ENCODE results near the gene MAP7D2. TPM values are rescaled to one million over a fixed set of nuclear protein-coding genes. Genes with fewer than 3 reads are reported as not detected.

The MAP7D2 gene
- total RNA-seq, 4 donors from 2014 or later = 2.1 to 4.4 (median 2.2) TPM; not detected in 1

DNA sequence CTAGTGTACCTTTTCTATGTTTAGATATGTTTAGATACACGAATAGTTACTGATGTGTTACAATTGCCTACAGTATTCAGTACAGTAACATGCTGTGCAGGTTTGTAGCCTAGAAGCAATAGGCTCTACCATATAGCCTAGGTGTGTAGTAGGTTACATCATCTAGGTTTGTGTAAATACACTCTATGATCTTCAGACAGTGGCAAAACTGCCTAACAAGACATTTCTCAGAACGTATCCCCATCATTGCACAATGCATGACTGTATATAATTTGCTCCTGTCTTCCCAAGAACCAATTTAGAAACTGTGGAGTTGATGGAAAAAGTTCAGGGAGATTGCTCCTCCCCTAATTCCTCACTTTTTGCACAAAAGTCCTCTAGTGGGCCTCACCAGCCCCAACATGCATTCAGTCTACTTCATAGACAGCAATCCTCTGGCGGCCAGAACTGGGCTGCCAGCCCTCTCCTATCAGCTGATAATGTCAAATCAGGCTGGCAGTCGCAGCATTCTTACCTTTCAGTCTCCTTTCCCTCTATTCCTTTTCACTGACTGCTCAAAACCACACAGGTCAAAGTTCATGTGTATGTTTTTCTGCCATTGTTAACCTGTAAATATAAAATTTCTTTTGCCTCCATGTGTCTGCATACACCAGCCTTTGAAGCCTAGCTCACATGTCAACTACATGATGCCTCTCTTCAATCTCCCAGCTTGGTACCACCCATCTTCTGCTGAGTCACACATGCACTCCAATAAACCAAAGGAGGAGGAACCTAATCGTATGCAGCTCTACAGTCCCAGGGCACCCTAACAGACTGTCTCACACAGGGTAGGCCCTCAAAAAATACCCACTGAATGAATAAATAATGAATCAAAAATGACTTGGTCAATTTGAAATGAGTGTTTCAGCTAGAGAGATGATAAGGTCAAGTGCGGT, 157.9 kb downstream of the MAP7D2 start:
- no peak for DNase-seq
- whole genome bisulfite sequencing, 2 donors (ENCODE audit: low coverage in 1 of 2) = 60 to 66% methylated on average over 1 to 6 of the region's 6 CpGs
- intact Hi-C loops (cut with DNase I; ENCODE audit: low total_unique reads) = no loop called here
- in situ Hi-C loops (cut with MboI; ENCODE audit: low pct_ligation_motif_present in 1 of 4, low pct_unique_long_range_greater_than_20kb in 1 of 4, low sequenced_read_pairs in 3 of 4) = no loop called here
- Histone ChIP-seq H3K4me3 (no peak overlapping the region), H3K9me3 (no peaks in the 10 kb centered on the region), H3K36me3 (no peaks in the 10 kb centered on the region), H3K27me3 (no peaks in the 10 kb centered on the region), H3K27ac (no peak overlapping the region), H3K4me1 (no peaks in the 10 kb centered on the region)
- TF ChIP-seq EP300 (IDR thresholded peaks at IDR 0.05; ENCODE audit: low read depth) (no peak), POLR2A (IDR thresholded peaks at IDR 0.05) (no peak), POLR2AphosphoS5 (IDR thresholded peaks at IDR 0.05) (no peak)

GRCh38 chrX:19956923-19957322, 159.8 kb downstream of the MAP7D2 start:
- in situ Hi-C loops (cut with MboI; ENCODE audit: low pct_ligation_motif_present in 1 of 4, low pct_unique_long_range_greater_than_20kb in 1 of 4, low sequenced_read_pairs in 3 of 4) (no loop called here), intact Hi-C loops (cut with DNase I; ENCODE audit: low total_unique reads) (no loop called here)
- Histone ChIP-seq H3K4me3 (no peak overlapping the region), H3K9me3 (no peaks in the 10 kb centered on the region), H3K36me3 (no peaks in the 10 kb centered on the region), H3K27me3 (no peaks in the 10 kb centered on the region), H3K27ac (no peak overlapping the region), H3K4me1 (no peaks in the 10 kb centered on the region)
- no peak for TF ChIP-seq POLR2AphosphoS5 (IDR thresholded peaks at IDR 0.05)
- TF ChIP-seq EP300 (IDR thresholded peaks at IDR 0.05; ENCODE audit: low read depth) = no peak
- no peak for TF ChIP-seq CTCF (IDR thresholded peaks at IDR 0.05)
- DNase-seq = no peak
- WGBS, 2 donors (ENCODE audit: low coverage in 1 of 2) = 60 to 76% methylated on average over 4 to 6 of the region's 6 CpGs

Small RNA genes within 50 kb of the gene (small RNA-seq; reads per million reads assigned to genes)
- 0 to 1.1 (median 0.27) reads per million in 4 donors for gene MIR23C
- gene RF00019 = 0 reads per million in 4 donors
- gene RF00493 = 13.2 to 62.6 (median 17.5) reads per million in 4 donors
- gene RF00494 = 0 reads per million in 4 donors

Other genes starting within 250 kb of the MAP7D2 start
- 10 to 100 TPM; 15.0 to 62.9 (median 29.9) TPM for gene SH3KBP1, start 229.3 kb downstream of the MAP7D2 start, total RNA-seq
- 10 to 100 TPM; 16.5 to 20.6 (median 18.1) TPM for gene BCLAF3, start 125.8 kb downstream of the MAP7D2 start, total RNA-seq
- gene EIF1AX, start 24.9 kb upstream of the MAP7D2 start, total RNA-seq = 10 to 100 TPM; 10.7 to 45.9 (median 19.9) TPM
- gene RPS6KA3, start 150.0 kb upstream of the MAP7D2 start, total RNA-seq = 10 to 100 TPM; 28.7 to 73.0 (median 49.8) TPM

All from transverse colon (tissue), 4 donors.